Measurements from ENCODE around the gene PTOV1. TPM values are rescaled to one million over a fixed set of nuclear protein-coding genes. Genes with fewer than 3 reads are reported as not detected.

The PTOV1 gene
- total RNA-seq, 1 experiment from 2014 or later: 331 TPM

GRCh38 chr19:49874503-49875157, 23.7 kb downstream of the PTOV1 start:
- TF ChIP-seq CTCF (conservative IDR thresholded peaks at IDR 0.05; ENCODE audit: low read depth, low read length) (no peak), EZH2 (IDR thresholded peaks at IDR 0.05; ENCODE audit: borderline replicate concordance, low read depth, low read length, poor library complexity, severe bottlenecking) (no peak)
- CTCF ChIA-PET: no interaction called here

GRCh38 chr19:49875177-49875576, 24.2 kb downstream of the PTOV1 start:
- Histone ChIP-seq H3K36me3 (ENCODE audit: insufficient read depth, low read length, poor library complexity, severe bottlenecking) (peaks cover 13% of the 10 kb centered on the region), H3K27ac (ENCODE audit: low read depth, low read length, poor library complexity, severe bottlenecking) (peak overlapping the region; percentile 99), H3K4me3 (ENCODE audit: low read depth, low read length, poor library complexity, severe bottlenecking) (peak overlapping the region; percentile 95), H3K4me1 (ENCODE audit: insufficient read depth, low read length, poor library complexity, severe bottlenecking) (peaks cover 23% of the 10 kb centered on the region), H3K27me3 (replicated peaks; ENCODE audit: insufficient read depth, low read depth, low read length, poor library complexity) (no peaks in the 10 kb centered on the region), H3K9me3 (ENCODE audit: low read depth, low read length, poor library complexity, severe bottlenecking) (no peaks in the 10 kb centered on the region)
- ChIA-PET POLR2A (ENCODE audit: low non-redundant PET) (interaction anchor here (1.0 kb wide), 1 partner anchor 10 kb away, joined by 3 read pairs; no protein-coding TSS in a partner anchor), CTCF (no interaction called here)
- no TSS peak for BruUV-seq (replicated peaks)
- TF ChIP-seq EZH2 (IDR thresholded peaks at IDR 0.05; ENCODE audit: borderline replicate concordance, low read depth, low read length, poor library complexity, severe bottlenecking) (no peak), CTCF (conservative IDR thresholded peaks at IDR 0.05; ENCODE audit: low read depth, low read length) (no peak)
- intact Hi-C loops (cut with micrococcal nuclease; ENCODE audit: unreplicated experiment): loop anchor here (10.0 kb wide), 1 partner anchor 380 kb away; the partner anchor contains the start of gene RPS11
- no peak for DNase-seq (ENCODE audit: low spot score)

More at GRCh38 chr19:49874503-49875157, 23.7 kb downstream of the PTOV1 start:
- Histone ChIP-seq H3K9me3 (ENCODE audit: low read depth, low read length, poor library complexity, severe bottlenecking) (no peaks in the 10 kb centered on the region), H3K4me3 (ENCODE audit: low read depth, low read length, poor library complexity, severe bottlenecking) (no peak overlapping the region), H3K27ac (ENCODE audit: low read depth, low read length, poor library complexity, severe bottlenecking) (no peak overlapping the region), H3K27me3 (replicated peaks; ENCODE audit: insufficient read depth, low read depth, low read length, poor library complexity) (no peaks in the 10 kb centered on the region), H3K36me3 (ENCODE audit: insufficient read depth, low read length, poor library complexity, severe bottlenecking) (peaks cover 10% of the 10 kb centered on the region), H3K4me1 (ENCODE audit: insufficient read depth, low read length, poor library complexity, severe bottlenecking) (peaks cover 23% of the 10 kb centered on the region)
- BruUV-seq (replicated peaks): no TSS peak
- no peak for DNase-seq (ENCODE audit: low spot score)
- intact Hi-C loops (cut with micrococcal nuclease; ENCODE audit: unreplicated experiment): loop anchor here (10.0 kb wide), 1 partner anchor 380 kb away; the partner anchor contains the start of gene RPS11
- POLR2A ChIA-PET (ENCODE audit: low non-redundant PET): no interaction called here

GRCh38 chr19:49875857-49876421, 25.0 kb downstream of the PTOV1 start:
- peak; percentile 61 for DNase-seq (ENCODE audit: low spot score)
- no peaks in the 10 kb centered on the region for H3K27me3 ChIP-seq (replicated peaks; ENCODE audit: insufficient read depth, low read depth, low read length, poor library complexity)
- H3K36me3 ChIP-seq (ENCODE audit: insufficient read depth, low read length, poor library complexity, severe bottlenecking): peaks cover 20% of the 10 kb centered on the region
- no peak for TF ChIP-seq EZH2 (IDR thresholded peaks at IDR 0.05; ENCODE audit: borderline replicate concordance, low read depth, low read length, poor library complexity, severe bottlenecking)
- TF ChIP-seq CTCF (conservative IDR thresholded peaks at IDR 0.05; ENCODE audit: low read depth, low read length): no peak
- H3K27ac ChIP-seq (ENCODE audit: low read depth, low read length, poor library complexity, severe bottlenecking): peak overlapping the region; percentile 99
- H3K4me1 ChIP-seq (ENCODE audit: insufficient read depth, low read length, poor library complexity, severe bottlenecking): peaks cover 17% of the 10 kb centered on the region
- no peaks in the 10 kb centered on the region for H3K9me3 ChIP-seq (ENCODE audit: low read depth, low read length, poor library complexity, severe bottlenecking)
- ChIA-PET CTCF (interaction anchor here (0.6 kb wide), 1 partner anchor 11 kb away, joined by 10 read pairs; no protein-coding TSS in a partner anchor), POLR2A (ENCODE audit: low non-redundant PET) (interaction anchor here (0.5 to 1.0 kb wide), 4 partner anchors 11 to 883 kb away, joined by 3 to 8 read pairs (median 5); partner anchors contain the start of genes GYS1 and RUVBL2)
- intact Hi-C loops (cut with micrococcal nuclease; ENCODE audit: unreplicated experiment): loop anchor here (10.0 kb wide), 1 partner anchor 381 kb away; the partner anchor contains the start of gene RPS11
- peak overlapping the region; percentile 95 for H3K4me3 ChIP-seq (ENCODE audit: low read depth, low read length, poor library complexity, severe bottlenecking)
- TSS peak; percentile 61 for BruUV-seq (replicated peaks)
